Breast epithelium (tissue), 3 donors: ENCODE results near the gene SLC36A1.

Source experiments
- CTCF ChIP-seq, 3 donors: fragments of 450-650 bp; IDR thresholded peaks; one replicate each; pipeline ENCODE4 v1.5.1; 2016 to 2017; ENCODE audit warnings: antibody characterized with exemption in 3 of 3, mild to moderate bottlenecking in 3 of 3, moderate library complexity in 3 of 3
- POLR2A ChIP-seq: fragments of 450-650 bp; IDR thresholded peaks from one replicate; pipeline ENCODE4 v1.6.1; 2016; ENCODE audit warnings: antibody characterized with exemption, mild to moderate bottlenecking, moderate library complexity

- TF ChIP-seq POLR2A: no peak
- no peak for TF ChIP-seq CTCF (IDR thresholded peaks at IDR 0.05)
Measured at GRCh38 chr5:151504006-151504405, 56.6 kb downstream of the SLC36A1 start.
